ENCODE results near the gene CACFD1. TPM values are rescaled to one million over a fixed set of nuclear protein-coding genes. Genes with fewer than 3 reads are reported as not detected.

CACFD1 gene
- total and polyA plus RNA-seq, 12 donors = 6.5 to 29.5 (median 17.5) TPM

GRCh38 chr9:133433351-133433843 is 26.4 kb upstream of the CACFD1 start:
- Histone ChIP-seq H3K27ac (no peak overlapping the region), H3K9me3 (replicated peaks in 1 of 3) (no peaks in the 10 kb centered on the region), H3K36me3 (replicated peaks in 1 of 2) (no peaks in the 10 kb centered on the region), H3K4me1 (replicated peaks in 1 of 2) (no peaks in the 10 kb centered on the region), H3K27me3 (peaks cover 3% of the 10 kb centered on the region), H3K4me3 (no peak overlapping the region)
- WGBS, 4 donors = 82 to 97% (median 85%) methylated on average over 5 to 11 of the region's 11 CpGs
- no peak for DNase-seq
- TF ChIP-seq CTCF (IDR thresholded peaks at IDR 0.05) (no peak), POLR2A (IDR thresholded peaks at IDR 0.05) (no peak)
- intact Hi-C loops (cut with DNase I) = no loop called here

- Histone ChIP-seq H3K4me1 (replicated peaks in 1 of 2) (no peaks in the 10 kb centered on the region), H3K27me3 (no peaks in the 10 kb centered on the region), H3K9me3 (replicated peaks in 1 of 3) (no peaks in the 10 kb centered on the region), H3K4me3 (no peak overlapping the region), H3K27ac (no peak overlapping the region), H3K36me3 (replicated peaks in 1 of 2) (no peaks in the 10 kb centered on the region)
- no peak for DNase-seq
- intact Hi-C loops (cut with DNase I) = no loop called here
- 62 to 87% (median 80%) methylated on average over 2 to 16 of the region's 16 CpGs for WGBS, 4 donors
- TF ChIP-seq CTCF (IDR thresholded peaks at IDR 0.05) (no peak), POLR2A (IDR thresholded peaks at IDR 0.05) (no peak)
Observed at GRCh38 chr9:133436681-133437080, 23.1 kb upstream of the CACFD1 start.

- no peaks in the 10 kb centered on the region for H3K36me3 ChIP-seq (replicated peaks in 1 of 2)
- no peaks in the 10 kb centered on the region for H3K4me1 ChIP-seq (replicated peaks in 1 of 2)
- no peaks in the 10 kb centered on the region for H3K27me3 ChIP-seq
- no peaks in the 10 kb centered on the region for H3K9me3 ChIP-seq (replicated peaks in 1 of 3)
- WGBS, 4 donors = 86 to 90% (median 87%) methylated on average over 6 to 20 of the region's 20 CpGs
- no peak overlapping the region for H3K4me3 ChIP-seq
- no peak for DNase-seq
- H3K27ac ChIP-seq = no peak overlapping the region
- no peak for TF ChIP-seq POLR2A (IDR thresholded peaks at IDR 0.05)
- TF ChIP-seq CTCF (IDR thresholded peaks at IDR 0.05) = no peak
- intact Hi-C loops (cut with DNase I) = no loop called here
Observed at GRCh38 chr9:133437753-133438531, 21.8 kb upstream of the CACFD1 start.

GRCh38 chr9:133439337-133439736 is 20.4 kb upstream of the CACFD1 start:
- no peak overlapping the region for H3K27ac ChIP-seq
- no peak for DNase-seq
- no peak overlapping the region for H3K4me3 ChIP-seq
- H3K9me3 ChIP-seq (replicated peaks in 1 of 3) = no peaks in the 10 kb centered on the region
- H3K27me3 ChIP-seq = no peaks in the 10 kb centered on the region
- H3K36me3 ChIP-seq (replicated peaks in 1 of 2) = no peaks in the 10 kb centered on the region
- intact Hi-C loops (cut with DNase I) = no loop called here
- no peaks in the 10 kb centered on the region for H3K4me1 ChIP-seq (replicated peaks in 1 of 2)
- WGBS, 4 donors = 38 to 78% (median 76%) methylated on average over 2 to 4 of the region's 4 CpGs
- TF ChIP-seq POLR2A (IDR thresholded peaks at IDR 0.05) = no peak
- TF ChIP-seq CTCF (IDR thresholded peaks at IDR 0.05) = no peak

Measured in adrenal gland (tissue), 12 donors.